H9 (cell line): ENCODE results near the gene PTPRR. TPM values are rescaled to one million over a fixed set of nuclear protein-coding genes. Genes with fewer than 3 reads are reported as not detected.

Experiments used
- DNase-seq: peaks from one replicate; pipeline ENCODE4 v3.0.0-alpha.2; 2017
- H2AFZ ChIP-seq: one replicate; pipeline ENCODE4 v1.6.1; 2013; ENCODE audit warnings: mild to moderate bottlenecking, low read length, control low read depth, moderate library complexity
- H2AK5ac ChIP-seq: 2 replicates; pipeline ENCODE4 v1.6.1; 2013; ENCODE audit warnings: low read length, control low read depth, mixed read lengths; ENCODE audit not compliant: insufficient read length
- H2BK120ac ChIP-seq: one replicate; pipeline ENCODE4 v1.6.1; 2013; ENCODE audit warnings: low read depth, mild to moderate bottlenecking, low read length, control low read depth, inconsistent platforms; ENCODE audit not compliant: poor library complexity, severe bottlenecking
- H2BK12ac ChIP-seq: 2 replicates; pipeline ENCODE4 v1.6.1; 2013; ENCODE audit warnings: low read length, control low read depth, mixed read lengths, low read depth; ENCODE audit not compliant: insufficient read length
- H2BK15ac ChIP-seq: 2 replicates; pipeline ENCODE4 v1.6.1; 2013; ENCODE audit warnings: low read depth, low read length, control low read depth
- H2BK20ac ChIP-seq: one replicate; pipeline ENCODE4 v1.6.1; 2013; ENCODE audit warnings: low read depth, mild to moderate bottlenecking, low read length, control low read depth, inconsistent platforms; ENCODE audit not compliant: poor library complexity, severe bottlenecking
- H2BK5ac ChIP-seq: 2 replicates; pipeline ENCODE4 v1.6.1; 2013; ENCODE audit warnings: low read length, control low read depth, mixed read lengths; ENCODE audit not compliant: insufficient read length
- H3K14ac ChIP-seq: 2 replicates; pipeline ENCODE4 v1.6.1; 2013; ENCODE audit warnings: low read length, control low read depth; ENCODE audit not compliant: insufficient read depth
- H3K18ac ChIP-seq: 2 replicates; pipeline ENCODE4 v1.6.1; 2013; ENCODE audit warnings: low read depth, mild to moderate bottlenecking, mixed read lengths, low read length, control low read depth; ENCODE audit not compliant: insufficient read length
- H3K23ac ChIP-seq: 2 replicates; pipeline ENCODE4 v1.6.1; 2013; ENCODE audit warnings: low read length, control low read depth, mixed read lengths, low read depth; ENCODE audit not compliant: insufficient read length
- H3K23me2 ChIP-seq: 2 replicates; pipeline ENCODE4 v1.6.1; 2013; ENCODE audit warnings: low read depth, mild to moderate bottlenecking, mixed read lengths, low read length, control low read depth; ENCODE audit not compliant: insufficient read length, poor library complexity, severe bottlenecking
- H3K27ac ChIP-seq: 2 replicates; pipeline ENCODE4 v1.5.1; 2013; ENCODE audit warnings: low read length, control low read depth, mixed read lengths, low read depth; ENCODE audit not compliant: insufficient read length
- H3K27me3 ChIP-seq: 2 replicates; pipeline ENCODE4 v1.6.1; 2013; ENCODE audit warnings: low read length, control low read depth, inconsistent platforms; ENCODE audit not compliant: insufficient read depth
- H3K4ac ChIP-seq: 2 replicates; pipeline ENCODE4 v1.6.1; 2013; ENCODE audit warnings: low read depth, mild to moderate bottlenecking, control low read depth, inconsistent platforms, low read length, moderate library complexity
- H3K4me1 ChIP-seq: 2 replicates; pipeline ENCODE4 v1.6.1; 2013; ENCODE audit warnings: low read length, control low read depth, inconsistent platforms; ENCODE audit not compliant: insufficient read depth
- H3K4me2 ChIP-seq: 2 replicates; pipeline ENCODE4 v1.6.1; 2013; ENCODE audit warnings: low read length, control low read depth, mixed read lengths; ENCODE audit not compliant: insufficient read length, insufficient read depth
- H3K56ac ChIP-seq: 2 replicates; pipeline ENCODE4 v1.6.1; 2013; ENCODE audit warnings: low read depth, mild to moderate bottlenecking, mixed read lengths, low read length, control low read depth; ENCODE audit not compliant: insufficient read length
- H3K79me1 ChIP-seq: 2 replicates; pipeline ENCODE4 v1.6.1; 2013; ENCODE audit warnings: low read depth, mild to moderate bottlenecking, moderate library complexity, low read length, control low read depth, inconsistent platforms; ENCODE audit not compliant: insufficient read depth, poor library complexity, severe bottlenecking
- H3K79me2 ChIP-seq: 2 replicates; pipeline ENCODE4 v1.6.1; 2013; ENCODE audit warnings: low read length, control low read depth, inconsistent platforms; ENCODE audit not compliant: insufficient read depth
- H3K9ac ChIP-seq: 2 replicates; pipeline ENCODE4 v1.6.1; 2013; ENCODE audit warnings: low read length, control low read depth, mixed read lengths; ENCODE audit not compliant: insufficient read length; ENCODE audit errors: extremely low read depth
- H3K9me3 ChIP-seq: one replicate; pipeline ENCODE4 v1.6.1; 2013; ENCODE audit warnings: low read depth, low read length, inconsistent platforms; ENCODE audit not compliant: control insufficient read depth
- H3T11ph ChIP-seq: one replicate; pipeline ENCODE4 v1.6.1; 2013; ENCODE audit warnings: mild to moderate bottlenecking, low read length, control low read depth, inconsistent platforms
- H4K20me1 ChIP-seq: one replicate; pipeline ENCODE4 v1.6.1; 2013; ENCODE audit not compliant: control insufficient read depth, insufficient read length, insufficient read depth
- H4K5ac ChIP-seq: 2 replicates; pipeline ENCODE4 v1.6.1; 2013; ENCODE audit warnings: low read depth, mild to moderate bottlenecking, mixed read lengths, low read length, control low read depth; ENCODE audit not compliant: insufficient read length
- H4K8ac ChIP-seq: replicated peaks from 2 replicates; pipeline ENCODE4 v1.6.1; 2013; ENCODE audit warnings: low read length, control low read depth, mixed read lengths, low read depth; ENCODE audit not compliant: insufficient read length
- H4K91ac ChIP-seq: 2 replicates; pipeline ENCODE4 v1.6.1; 2013; ENCODE audit warnings: low read depth, mild to moderate bottlenecking, moderate library complexity, mixed read lengths, low read length, control low read depth; ENCODE audit not compliant: insufficient read length
- H3K27ac Mint-ChIP-seq, 3 experiments: 2 replicates in 2 of 3; 3 replicates in 1 of 3; pipeline ENCODE4 v1.8.0; 2020 to 2021; ENCODE audit warnings: mixed read lengths in 3 of 3, mild to moderate bottlenecking in 1 of 3, moderate library complexity in 1 of 3
- H3K27me3 Mint-ChIP-seq: 2 replicates; pipeline ENCODE4 v1.8.0; 2021; ENCODE audit warnings: low read depth, mild to moderate bottlenecking, moderate library complexity, mixed read lengths
- H3K36me3 Mint-ChIP-seq, 3 experiments: 2 replicates in 2 of 3; 3 replicates in 1 of 3; pipeline ENCODE4 v1.8.0; 2020 to 2021; ENCODE audit warnings: low read depth in 3 of 3, mixed read lengths in 3 of 3; ENCODE audit not compliant: insufficient read depth in 1 of 3
- H3K4me1 Mint-ChIP-seq, 2 experiments: 2 replicates each; pipeline ENCODE4 v1.8.0; 2020; ENCODE audit warnings: mixed read lengths in 2 of 2
- H3K4me3 Mint-ChIP-seq, 2 experiments: 2 replicates in 1 of 2; 3 replicates in 1 of 2; pipeline ENCODE4 v1.8.0; 2020 to 2021; ENCODE audit warnings: mild to moderate bottlenecking in 2 of 2, mixed read lengths in 2 of 2, moderate library complexity in 1 of 2
- H3K9me3 Mint-ChIP-seq, 2 experiments: 2 replicates in 1 of 2; 3 replicates in 1 of 2; pipeline ENCODE4 v1.8.0; 2020; ENCODE audit warnings: mild to moderate bottlenecking in 2 of 2, mixed read lengths in 2 of 2, moderate library complexity in 1 of 2
- CTCF ChIP-seq: fragments of 200-600 bp; sonication (generic); conservative IDR thresholded peaks from 3 replicates; pipeline ENCODE4 v1.8.0; 2021; ENCODE audit warnings: antibody characterized with exemption, mild to moderate bottlenecking
- WGBS: extraction: QIAGEN DNeasy Blood & Tissue Kit; methylation state at CpG from one replicate; pipeline ENCODE4 v1.1.7; 2013; ENCODE audit warnings: missing lambda C conversion rate, low lambda C conversion rate, mixed read lengths; ENCODE audit not compliant: insufficient read length; ENCODE audit errors: extremely low coverage; 5-methylcytosine and 5-hydroxymethylcytosine counted together
- total RNA-seq: library from RNA; stranded (reverse); gene quantifications from 2 replicates; pipeline ENCODE4 v1.2.1, GENCODE V29; 2021

Gene PTPRR
- total RNA-seq, 1 experiment from 2014 or later = 0.22 TPM

GRCh38 chr12:70643939-70644338 lies 276.6 kb downstream of the PTPRR start:
- Histone ChIP-seq H3K27me3 (no peaks in the 10 kb centered on the region), H2BK20ac (no peak overlapping the region), H3T11ph (no peak overlapping the region), H4K8ac (no peak overlapping the region), H2BK15ac (no peak overlapping the region), H3K4ac (no peak overlapping the region), H3K4me2 (no peak overlapping the region), H2AK5ac (no peak overlapping the region), H3K9me3 (no peaks in the 10 kb centered on the region), H4K20me1 (no peaks in the 10 kb centered on the region), H2BK5ac (no peak overlapping the region), H2AFZ (no peak overlapping the region), H3K79me1 (no peaks in the 10 kb centered on the region), H2BK12ac (no peak overlapping the region), H3K79me2 (no peaks in the 10 kb centered on the region), H3K14ac (no peak overlapping the region), H3K27ac (no peak overlapping the region), H4K91ac (no peak overlapping the region), H4K5ac (no peak overlapping the region), H3K18ac (no peak overlapping the region), H3K56ac (no peak overlapping the region), H2BK120ac (no peak overlapping the region), H3K9ac (no peak overlapping the region), H3K23ac (no peak overlapping the region), H3K4me1 (peaks cover 9% of the 10 kb centered on the region; the same call in 1 of the 2 replicates), H3K23me2 (no peaks in the 10 kb centered on the region)
- Mint-ChIP-seq H3K36me3 (no peaks in the 10 kb centered on the region), H3K4me3 (no peak overlapping the region), H3K27me3 (no peaks in the 10 kb centered on the region), H3K9me3 (no peaks in the 10 kb centered on the region), H3K27ac (no peak overlapping the region), H3K4me1 (peaks cover 18 to 36% of the 10 kb centered on the region in 2 experiments)
- WGBS = no CpG with 5 or more reads among the region's 3 CpGs
- DNase-seq = no peak
- TF ChIP-seq CTCF = no peak
